Stimulated activated CD8-positive, alpha-beta memory T cell treated with anti-CD3 and anti-CD28 coated beads, Interleukin-4, amount 100 ng/mL, for 48 hours (primary cell): ENCODE measurements around the gene MED29.

Experiments used
- DNase-seq: peaks from one replicate; pipeline ENCODE4 v3.0.0-alpha.2; 2020

MED29 gene

DNA sequence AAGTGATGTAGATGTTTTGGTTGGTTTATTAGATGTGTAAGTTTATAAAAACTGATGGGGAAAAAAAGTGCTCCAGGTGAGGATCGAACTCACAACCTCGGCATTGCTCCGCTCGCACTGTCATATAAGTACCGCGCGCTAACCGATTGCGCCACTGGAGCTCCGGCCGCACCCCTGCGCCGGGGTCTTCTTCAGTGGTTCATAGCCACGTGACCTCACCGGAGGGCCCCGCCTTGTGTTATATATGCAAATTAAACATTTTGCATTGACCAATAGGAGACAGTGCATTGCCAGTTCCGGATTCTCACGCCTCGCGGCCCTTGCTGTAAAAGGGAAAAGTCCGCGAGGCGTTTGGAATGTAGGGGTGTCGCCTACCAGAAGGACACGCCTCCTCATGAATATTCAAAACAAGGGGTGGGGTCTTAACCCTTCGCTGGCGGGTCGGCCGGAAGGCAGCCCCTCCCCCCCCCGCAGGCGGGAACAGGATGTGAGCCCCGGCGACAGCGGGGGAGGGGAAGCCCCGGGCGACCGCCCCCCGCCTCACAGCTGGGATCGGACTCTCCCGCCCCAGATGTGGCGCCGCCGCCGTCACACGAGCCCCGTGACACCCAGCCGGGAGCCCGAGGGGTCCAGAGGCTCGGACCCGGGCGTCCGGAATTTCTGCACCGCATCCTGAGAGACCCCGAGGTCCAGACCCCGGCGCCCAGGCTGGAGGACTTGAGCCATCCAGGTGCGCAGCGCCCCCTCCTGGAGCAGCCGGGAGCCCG is 21.1 kb downstream of the MED29 start, which contains the start of gene PLEKHG2:
PLEKHG2 (plus strand) TSS at position 570 of the 767 bp plus-strand sequence. CDS start 1,418 bp downstream, outside the sequence.
- DNase-seq, result peak; percentile 99

DNA sequence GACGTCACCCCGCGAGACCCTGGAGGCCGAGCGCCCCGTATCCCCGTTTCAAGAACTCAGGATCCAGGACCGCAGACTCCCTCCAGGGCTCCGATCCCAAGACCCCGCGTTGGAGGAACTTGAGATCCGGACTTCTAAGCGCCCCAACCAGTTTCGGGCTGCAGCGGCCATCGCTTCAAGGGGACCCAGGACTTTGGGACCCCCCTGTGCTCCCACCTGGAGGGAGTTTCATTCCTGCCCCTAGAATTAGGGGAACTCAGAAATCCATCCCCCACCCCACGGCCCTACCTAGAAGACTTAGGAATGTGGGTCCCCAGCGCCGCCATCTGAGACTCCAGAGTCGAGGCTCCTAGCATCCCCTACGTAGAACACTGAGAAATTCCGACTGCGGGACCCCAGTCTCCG is 21.7 kb downstream of the MED29 start:
- no peak for DNase-seq

DNA sequence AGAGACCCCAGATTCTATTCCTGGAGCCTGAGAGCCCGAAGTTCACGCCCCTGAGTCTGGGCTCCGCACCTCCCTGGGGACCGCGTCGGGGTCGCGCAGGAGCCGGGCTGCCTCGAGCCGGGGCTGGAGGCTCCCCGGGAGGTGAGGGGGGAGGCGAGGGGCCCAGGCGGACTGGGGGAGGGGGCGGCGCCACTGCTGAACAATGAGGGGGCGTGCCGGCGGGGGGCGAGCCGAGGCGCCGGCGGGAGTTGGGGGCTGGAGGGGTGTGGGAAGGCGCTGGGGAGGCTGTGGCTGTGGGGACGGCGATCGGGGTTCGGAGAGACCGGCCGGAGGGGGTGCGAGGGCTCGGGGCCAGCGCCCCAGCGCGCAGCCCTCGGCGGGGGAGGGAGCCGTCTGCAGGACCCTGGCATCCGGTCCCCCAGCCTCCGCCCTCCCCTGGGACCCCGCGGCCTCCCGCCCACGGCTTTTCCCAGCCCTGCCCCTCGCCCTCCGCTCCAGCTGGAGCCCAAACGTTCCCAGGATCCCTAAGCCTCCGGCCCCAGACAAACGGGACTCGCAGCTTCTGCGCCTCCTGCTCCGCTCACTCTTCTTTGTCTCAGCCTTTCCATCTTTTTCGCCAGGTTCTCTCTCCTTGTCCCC is 22.2 kb downstream of the MED29 start:
- no peak for DNase-seq

DNA sequence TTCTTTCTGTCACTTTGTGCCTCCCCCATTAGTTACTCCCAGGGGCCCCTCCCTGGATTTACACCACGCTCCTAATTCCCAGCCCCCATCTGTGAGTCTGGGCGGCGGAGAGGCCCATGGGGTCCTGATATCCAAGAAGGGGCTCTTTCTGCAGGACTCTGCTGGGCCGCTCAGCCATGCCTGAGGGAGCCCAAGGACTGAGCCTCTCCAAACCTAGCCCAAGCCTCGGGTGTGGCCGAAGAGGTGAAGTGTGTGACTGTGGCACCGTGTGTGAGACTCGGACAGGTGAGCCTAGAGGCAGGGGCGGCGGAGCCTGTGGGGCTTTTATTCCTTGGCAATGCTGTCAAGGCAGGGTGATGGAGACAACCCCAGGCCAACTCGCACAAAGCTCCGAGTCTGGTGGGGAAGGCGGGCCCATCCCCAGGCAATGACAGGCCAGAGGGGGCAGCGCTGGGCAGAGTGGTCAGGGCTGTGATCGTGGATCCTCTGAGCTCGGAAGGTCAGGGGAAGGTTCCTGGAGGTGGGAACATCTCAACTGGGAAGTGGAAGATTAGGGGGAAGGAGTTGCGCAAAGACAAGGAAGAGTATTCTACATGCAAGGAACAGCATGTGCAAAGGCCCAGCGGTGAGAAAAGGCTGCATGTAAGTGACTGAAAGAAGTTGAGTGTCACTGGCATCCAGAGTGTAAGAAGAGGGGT is 22.9 kb downstream of the MED29 start:
- DNase-seq, result no peak

DNA sequence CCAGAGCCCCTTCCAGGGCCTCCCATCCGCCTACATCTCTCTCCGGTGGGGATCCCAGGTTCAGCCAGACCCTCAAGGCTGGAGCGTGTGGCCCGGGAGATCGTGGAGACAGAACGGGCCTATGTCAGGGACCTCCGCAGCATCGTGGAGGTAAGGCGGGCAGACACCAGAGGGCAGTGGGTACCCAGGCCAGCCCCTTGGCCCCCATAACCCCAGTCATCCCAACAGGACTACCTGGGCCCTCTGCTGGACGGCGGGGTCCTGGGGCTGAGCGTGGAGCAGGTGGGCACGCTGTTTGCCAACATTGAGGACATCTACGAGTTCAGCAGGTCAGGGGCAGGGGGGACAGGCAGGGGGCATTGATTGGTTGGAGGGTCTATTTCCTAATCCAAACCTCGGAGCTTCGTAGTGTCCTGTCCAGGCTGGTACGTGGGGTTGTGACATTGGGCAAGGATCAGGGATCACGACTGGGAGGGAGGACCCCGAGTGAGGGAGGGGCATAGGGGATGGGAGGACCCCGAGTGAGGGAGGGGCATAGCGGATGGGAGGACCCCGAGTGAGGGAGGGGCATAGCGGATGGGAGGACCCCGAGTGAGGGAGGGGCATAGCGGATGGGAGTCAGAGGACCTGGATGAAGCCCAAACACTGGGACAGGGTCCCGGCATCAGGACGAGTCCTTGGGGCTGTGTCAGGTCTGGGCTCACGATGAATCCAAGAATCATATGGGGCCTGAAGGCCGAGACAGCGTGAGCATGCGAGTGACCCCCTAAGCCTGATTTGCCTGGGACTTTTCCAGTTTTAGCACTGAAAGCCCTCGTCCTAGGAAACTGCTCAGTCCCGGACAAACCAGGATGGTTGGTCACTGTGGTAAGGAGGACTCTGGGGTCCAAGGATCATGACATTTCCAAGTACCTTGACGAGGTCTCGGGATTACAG is 24.2 kb downstream of the MED29 start:
- DNase-seq, result no peak

DNA sequence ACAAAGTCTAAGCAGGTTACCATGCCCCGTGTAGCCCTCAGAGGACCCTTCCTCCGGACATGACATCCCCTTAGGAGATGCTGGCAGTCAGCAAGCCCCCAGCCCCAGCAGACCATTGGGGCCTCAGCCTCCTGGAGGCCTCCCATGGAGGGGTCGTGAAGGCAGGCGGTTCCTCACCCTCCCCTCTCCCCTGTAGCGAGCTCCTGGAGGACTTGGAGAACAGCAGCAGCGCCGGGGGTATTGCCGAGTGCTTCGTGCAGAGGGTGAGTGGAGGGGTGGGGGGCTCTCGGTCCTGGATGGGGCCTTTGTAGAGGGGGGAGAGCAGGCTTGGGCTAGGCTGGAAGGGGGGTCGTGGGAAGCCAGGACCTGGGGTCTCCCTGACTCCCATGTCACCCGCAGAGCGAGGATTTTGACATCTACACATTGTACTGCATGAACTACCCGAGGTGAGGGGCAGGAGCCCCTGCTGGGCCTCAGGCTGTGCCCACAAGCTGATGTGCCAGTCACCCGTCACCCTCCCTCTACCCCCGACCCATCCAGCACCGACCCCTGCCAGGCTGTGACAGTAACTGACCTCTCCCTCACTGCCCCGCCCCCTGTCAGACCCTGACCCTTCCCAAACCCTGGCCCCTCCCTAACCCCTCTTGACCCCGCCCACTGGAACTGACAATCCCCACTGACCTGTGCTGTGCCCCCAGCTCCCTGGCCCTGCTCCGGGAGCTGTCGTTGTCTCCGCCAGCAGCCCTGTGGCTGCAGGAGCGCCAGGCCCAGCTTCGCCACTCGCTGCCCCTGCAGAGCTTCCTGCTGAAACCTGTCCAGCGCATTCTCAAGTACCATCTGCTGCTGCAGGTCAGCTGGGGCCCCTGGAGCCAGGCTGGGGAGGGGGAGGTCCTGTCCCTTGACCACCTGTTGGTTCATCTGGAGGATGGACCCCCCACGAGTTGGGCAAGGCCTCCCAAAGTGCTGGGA is 25.3 kb downstream of the MED29 start:
- DNase-seq, result no peak

DNA sequence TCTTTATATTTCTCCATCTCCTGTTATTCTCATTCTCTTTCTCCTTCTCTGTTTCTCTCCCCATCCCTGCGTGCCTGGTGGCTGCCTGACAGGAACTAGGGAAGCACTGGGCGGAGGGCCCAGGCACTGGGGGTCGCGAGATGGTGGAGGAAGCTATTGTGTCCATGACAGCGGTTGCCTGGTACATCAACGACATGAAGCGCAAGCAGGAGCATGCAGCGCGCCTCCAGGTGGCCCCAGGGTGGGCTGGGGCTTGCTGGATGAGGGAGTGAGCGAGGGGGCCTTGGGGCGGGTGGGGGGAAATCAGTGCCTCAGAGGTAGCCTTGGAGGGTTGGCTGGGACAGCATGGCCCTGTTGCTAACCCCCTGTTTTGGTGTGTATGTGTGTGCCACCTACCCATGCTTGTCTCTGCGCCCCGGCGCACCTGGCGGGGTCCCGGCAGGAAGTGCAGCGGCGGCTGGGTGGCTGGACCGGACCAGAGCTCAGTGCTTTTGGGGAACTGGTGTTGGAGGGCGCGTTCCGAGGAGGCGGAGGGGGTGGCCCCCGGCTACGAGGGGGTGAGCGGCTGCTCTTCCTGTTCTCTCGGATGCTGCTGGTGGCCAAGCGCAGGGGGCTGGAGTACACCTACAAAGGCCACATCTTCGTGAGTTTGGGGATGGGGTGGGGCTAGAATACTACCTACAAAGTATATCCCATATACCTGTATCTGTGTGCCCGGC is 26.4 kb downstream of the MED29 start:
- no peak for DNase-seq

DNA sequence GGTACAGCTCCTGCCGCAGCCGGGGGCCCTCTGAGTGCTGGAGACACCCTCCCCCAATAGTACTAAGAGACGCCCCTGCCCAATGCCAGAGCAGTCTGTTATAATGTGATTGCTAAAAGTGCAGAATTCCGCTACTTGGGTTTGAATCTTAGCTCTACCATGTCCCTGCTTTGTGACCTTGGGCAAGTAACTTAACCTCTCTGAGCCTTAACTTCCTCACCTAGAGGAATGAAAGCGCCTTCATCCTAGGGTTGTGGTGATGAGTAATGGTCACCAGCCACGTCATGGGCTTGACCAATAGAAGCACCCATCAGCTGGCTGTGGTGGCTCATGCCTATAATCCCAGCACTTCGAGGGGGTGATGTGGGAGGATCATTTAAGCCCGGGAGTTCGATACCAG is 27.8 kb downstream of the MED29 start:
- DNase-seq, result no peak

DNA sequence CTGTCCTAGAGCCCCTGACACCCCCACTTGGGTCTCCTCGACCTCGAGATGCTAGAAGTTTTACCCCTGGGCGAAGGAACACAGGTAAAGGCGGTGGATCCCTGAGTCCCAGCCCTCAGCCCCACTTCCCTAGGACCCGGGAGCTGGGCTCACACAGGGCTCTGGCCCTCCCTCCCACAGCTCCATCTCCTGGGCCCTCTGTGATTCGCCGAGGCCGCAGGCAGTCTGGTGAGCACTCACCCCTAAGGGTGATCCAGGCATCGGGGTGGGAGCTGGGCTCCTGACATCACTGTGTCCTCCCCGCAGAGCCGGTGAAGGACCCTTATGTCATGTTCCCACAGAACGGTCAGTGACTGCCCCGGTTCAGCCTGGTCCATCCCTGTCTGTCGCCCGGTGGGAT is 29.6 kb downstream of the MED29 start:
- DNase-seq, result no peak

DNA sequence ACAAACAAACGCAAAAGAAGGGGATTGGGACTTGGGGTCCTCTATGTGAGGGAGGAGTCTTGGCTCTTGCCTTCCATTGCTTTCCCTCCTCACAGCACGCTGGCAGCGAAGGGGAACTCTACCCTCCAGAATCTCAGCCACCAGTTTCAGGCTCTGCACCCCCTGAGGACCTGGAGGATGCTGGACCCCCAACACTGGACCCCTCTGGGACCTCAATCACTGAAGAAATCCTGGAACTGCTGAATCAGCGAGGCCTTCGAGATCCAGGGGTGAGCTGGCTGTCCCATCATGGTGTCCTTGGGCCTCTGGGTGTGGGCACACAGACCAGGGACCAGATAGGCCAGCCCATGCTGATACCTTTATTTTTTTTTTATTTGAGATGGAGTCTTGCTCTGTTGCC is 30.8 kb downstream of the MED29 start:
- DNase-seq, result no peak

DNA sequence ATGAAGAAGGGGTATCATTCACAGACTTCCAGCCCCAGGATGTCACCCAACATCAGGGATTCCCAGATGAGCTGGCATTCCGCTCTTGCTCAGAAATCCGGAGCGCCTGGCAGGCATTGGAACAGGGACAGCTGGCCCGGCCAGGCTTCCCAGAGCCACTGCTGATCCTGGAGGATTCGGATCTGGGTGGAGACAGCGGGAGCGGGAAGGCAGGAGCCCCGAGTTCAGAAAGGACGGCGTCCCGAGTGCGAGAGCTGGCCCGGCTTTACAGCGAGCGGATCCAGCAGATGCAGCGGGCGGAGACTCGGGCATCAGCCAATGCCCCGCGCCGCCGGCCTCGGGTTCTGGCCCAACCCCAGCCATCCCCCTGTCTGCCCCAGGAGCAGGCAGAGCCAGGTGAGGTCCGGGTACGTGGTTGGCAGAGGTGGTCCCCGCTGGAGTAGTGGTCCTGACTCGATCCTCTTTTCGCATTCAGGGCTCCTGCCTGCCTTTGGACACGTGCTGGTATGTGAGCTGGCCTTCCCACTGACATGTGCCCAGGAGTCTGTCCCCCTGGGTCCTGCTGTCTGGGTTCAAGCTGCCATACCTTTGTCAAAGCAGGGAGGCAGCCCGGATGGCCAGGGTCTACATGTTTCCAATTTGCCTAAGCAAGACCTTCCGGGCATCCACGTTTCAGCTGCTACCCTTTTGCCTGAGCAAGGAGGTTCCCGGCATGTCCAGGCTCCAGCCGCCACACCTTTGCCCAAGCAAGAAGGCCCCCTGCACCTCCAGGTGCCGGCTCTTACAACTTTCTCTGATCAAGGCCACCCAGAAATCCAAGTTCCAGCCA is 32.3 kb downstream of the MED29 start:
- DNase-seq, result no peak

DNA sequence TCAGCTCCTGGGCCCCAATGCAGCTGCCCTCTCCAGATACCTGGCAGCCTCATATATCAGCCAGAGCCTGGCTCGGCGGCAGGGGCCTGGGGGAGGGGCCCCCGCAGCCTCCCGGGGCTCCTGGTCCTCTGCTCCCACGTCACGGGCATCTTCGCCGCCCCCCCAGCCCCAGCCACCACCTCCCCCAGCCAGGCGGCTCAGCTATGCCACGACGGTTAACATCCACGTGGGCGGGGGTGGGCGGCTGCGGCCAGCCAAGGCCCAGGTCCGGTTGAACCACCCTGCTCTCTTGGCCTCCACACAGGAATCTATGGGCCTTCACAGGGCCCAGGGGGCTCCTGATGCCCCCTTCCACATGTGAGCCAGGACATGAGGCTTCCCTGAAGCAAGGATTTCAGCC is 33.8 kb downstream of the MED29 start:
- DNase-seq, result no peak

DNA sequence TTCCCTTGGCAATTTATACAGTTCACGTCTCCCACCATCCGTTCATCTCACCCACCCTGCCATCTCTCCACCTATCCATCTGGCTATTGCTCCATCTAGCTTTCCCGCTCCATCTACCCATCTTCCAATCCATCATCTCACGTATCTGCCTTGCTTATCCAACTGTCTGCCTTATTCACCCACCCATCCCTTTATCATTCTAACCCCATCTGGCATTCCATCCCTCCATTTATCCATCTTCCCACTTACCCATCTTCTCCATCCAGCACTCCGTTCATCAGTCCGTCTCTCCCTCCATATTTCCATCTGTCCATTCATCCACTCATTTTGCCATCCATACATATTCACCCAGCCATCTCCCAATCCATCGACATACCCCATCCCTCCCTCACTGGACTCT is 34.6 kb downstream of the MED29 start:
- no peak for DNase-seq

DNA sequence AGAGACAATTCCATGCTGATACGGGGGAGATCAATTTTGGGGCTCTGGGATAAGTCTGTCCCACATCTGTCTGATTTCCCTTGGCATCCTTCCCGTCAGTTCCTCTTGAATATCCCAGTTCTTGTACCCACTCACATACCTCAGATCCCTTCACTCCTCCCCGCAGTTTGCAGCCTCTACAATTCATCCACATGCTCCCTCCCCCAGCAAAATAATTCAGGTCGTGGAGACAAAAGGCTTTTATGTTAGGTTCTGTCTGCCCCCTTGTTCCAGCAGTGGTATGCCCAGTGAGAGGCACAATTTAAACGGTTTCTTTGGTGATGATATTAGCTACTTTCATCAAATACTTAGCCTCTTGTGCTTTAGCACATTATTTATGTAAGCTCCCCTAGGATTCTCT is 35.0 kb downstream of the MED29 start:
- no peak for DNase-seq

DNA sequence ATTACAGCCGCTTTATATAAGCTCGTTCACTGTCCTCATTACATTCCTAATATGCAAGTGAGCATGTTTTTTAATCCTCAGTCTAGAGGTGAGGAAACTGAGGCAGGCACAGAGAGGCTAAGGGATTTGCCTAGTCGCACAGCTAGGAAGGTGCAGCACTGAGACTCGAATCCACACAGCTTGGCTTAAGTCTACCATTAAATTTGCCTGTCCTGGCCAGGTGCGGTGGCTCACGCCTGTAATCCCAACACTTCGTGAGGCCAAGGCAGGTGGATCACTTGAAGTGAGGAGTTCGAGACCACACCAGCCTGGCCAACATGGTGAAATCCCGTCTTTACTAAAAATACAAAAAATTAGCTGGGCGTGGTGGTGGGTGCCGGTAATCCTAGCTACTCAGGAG is 36.5 kb downstream of the MED29 start:
- no peak for DNase-seq

DNA sequence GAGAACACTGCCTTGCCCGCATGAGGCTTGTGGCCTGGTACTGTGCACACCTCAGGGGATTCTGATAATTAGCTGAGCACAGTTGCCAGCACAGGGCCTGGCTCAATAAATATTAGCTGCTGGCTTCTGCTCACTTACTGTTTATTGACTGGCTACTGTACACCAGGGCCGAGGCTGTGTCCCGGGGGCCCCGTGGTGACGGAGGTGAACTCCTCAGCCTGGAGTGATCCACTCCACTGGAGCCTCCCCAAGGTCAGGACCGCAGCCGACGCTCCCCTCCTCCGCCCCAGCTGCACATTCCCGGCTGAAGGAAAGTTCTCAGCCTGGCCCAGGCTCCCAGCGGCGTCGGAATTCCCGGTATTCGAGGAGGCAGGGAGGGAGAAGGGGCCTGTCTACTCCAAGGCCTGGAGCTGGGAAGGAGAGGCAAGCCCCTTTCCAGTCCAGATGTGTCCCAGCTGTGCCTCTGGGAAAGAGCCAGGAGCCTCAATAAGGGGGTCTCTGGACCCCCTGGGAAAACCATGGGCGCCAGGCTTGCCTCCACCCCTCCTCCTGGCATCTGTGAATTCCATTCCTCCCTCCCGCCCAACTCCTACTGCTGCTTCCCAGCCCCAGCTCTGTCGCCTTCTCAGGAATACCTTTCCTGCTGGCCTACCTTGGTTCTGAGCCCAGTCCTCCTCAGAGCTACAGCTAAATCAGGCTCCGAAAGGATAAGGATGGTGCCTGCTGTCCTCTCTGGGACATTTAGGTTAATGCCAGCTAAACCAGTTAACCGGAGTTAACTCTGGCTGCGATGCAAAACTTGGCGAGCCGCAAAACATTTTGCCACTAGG is 37.3 kb downstream of the MED29 start:
- DNase-seq, result no peak

DNA sequence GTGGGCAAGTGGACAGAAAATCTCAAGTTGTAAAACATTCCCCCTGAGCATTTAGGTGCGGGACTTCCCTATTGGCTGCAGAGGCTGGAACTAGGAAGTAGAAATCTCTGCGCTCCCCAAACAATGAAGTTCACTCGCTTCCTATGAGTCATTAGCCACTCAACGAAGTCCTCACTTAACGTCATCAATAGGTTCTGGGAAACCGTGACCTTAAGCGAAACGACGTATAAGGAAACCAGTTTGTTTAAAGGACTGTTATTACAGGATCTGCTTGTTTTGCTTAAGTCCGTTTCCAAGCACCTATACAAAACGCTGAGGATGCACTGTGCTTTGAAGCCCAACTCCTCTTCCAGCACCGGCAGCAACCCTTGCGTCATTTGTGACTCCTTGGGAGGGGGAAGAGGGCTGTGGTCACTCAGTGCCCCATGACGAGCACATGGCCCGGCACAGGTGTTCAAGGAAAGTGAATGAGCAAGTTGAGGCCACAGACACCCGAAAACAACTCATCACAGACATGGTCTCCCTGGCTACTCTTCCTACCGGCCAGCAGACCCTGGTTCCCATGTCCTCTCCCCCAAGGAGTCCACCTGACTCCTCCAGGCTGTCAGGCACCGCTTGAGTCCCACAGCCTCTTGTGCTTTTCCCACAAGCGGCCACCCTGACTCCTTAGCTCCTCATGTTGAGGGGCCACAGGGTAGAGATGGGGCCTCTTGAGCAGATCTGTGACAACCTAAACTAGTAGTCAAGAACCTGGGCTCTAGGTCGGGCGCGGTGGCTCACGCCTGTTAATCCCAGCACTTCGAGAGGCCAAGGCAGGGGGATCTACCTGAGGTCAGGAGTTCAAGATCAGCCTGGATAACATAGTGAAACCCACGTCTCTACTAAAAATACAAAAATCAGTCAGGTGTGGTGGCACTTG is 39.8 kb downstream of the MED29 start:
- DNase-seq, result peak; percentile 78

DNA sequence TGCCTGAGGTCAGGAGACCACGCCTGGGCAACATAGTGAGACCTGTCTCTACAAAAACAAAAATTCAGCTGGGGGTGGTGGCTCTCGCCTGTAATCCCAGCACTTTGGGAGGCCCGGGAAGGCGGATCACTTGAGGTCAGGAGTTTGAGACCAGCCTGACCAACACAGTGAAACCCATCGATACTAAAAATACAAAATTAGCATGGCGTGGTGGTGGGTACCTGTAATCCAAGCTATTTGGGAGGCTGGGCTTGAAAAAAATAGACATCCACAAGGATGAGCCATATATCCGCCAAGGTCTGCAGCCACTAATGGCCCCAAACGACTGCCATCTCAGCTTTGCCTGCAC is 41.5 kb downstream of the MED29 start:
- no peak for DNase-seq
